GM19239 (cell line): ENCODE measurements around the gene DYNC2H1.
"Not testable (repeated sequence)": the region's sequence is repeated elsewhere in the genome, so short reads cannot be mapped to it uniquely, and the experiment has no call there.

Experiments
- DNase-seq: peaks from one replicate; pipeline ENCODE4 v3.0.0; 2011; ENCODE audit warnings: low spot score; ENCODE audit not compliant: insufficient read length
- FAIRE-seq: peaks from 2 replicates; lab custom pipeline; 2011; peaks lifted over from hg19 to GRCh38; lab: Jason Lieb, UNC

Gene DYNC2H1

DNA sequence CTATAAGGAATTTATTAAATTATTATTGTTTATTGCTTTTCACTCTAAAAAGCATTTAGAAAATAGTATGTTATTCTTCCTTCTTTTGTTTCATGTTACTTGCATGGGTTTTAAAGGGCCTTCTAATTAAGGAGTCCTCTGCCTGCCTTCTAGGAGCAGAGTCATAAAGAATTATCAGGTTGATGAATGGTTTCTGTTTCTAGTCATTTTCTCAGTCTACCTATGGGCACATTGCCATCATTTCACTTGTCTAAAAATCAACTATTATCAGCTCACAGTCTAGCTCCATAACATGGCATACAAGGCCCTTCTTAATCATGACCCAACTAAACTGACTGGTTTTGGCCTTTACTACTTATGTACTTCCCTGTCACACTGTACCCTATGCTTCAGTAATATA is 16.2 kb downstream of the DYNC2H1 start:
- FAIRE-seq (no peak), DNase-seq (no peak)

DNA sequence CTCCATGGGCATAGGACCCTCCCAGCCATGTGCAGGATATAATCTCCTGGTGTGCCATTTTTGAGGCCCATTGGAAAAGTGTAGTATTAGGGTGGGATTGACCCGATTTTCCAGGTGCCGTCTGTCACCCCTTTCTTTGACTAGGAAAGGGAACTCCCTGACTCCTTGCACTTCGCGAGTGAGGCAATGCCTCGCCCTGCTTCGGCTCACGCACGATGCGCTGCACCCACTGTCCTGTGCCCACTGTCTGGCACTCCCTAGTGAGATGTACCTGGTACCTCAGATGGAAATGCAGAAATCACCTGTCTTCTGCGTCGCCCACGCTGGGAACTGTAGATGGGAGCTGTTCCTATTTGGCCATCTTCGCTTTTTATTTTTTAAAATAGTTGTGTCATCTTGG is 32.8 kb downstream of the DYNC2H1 start:
- not testable (repeated sequence) for FAIRE-seq, DNase-seq

DNA sequence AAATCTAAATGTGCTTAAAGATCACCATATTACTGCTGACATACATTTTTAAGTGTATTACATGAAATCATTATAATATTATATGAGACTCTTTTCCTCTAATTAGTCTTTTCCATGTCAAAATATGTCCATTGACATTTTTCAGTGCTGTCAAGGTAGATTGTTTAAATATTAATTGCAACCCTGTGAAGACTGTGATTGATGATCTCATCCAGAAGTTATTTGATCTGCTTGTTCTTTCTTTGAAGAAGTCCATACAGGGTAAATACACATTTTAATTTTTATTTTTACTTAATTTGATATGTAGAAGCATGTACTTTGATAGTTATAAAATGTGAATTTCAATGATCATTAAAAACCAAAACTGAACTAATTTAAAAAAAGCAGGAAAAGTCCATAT is 38.4 kb downstream of the DYNC2H1 start:
- FAIRE-seq: no peak

GRCh38 chr11:103157542-103157941 is 48.3 kb downstream of the DYNC2H1 start:
- FAIRE-seq: no peak

More for the DNA sequence above, 38.4 kb downstream of the DYNC2H1 start:
- DNase-seq: no peak

DNA sequence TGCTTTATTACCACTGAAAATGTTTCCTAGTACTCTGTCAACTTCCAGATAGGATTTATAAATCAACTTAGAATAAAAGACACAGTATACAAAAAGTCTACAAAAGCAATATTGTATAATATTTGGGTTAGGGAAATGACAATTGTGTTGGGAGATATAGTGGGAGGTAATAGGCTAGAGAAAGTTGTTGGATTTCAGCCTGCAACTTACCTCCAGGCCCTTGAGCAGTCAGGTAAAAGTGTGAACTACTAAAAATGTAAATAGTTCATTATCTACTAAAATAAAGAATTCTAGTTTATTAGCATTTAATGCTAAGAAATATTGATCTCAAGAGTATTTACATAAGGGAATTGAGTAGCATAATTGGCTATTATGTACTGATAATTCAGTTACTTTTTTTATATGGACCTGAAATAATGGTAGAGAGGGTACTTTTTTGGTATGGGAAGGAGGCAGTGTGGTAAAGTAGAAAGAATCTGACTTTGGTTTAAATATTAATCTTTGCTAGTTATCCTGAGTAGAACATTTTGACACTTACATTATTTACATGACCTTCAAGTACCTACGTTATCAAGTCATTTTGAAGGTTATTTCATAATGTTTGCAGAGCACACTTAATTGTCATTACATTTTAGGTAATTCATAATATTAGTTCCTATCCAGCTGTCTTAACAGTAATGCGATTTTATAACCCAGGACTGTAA is 55.0 kb downstream of the DYNC2H1 start:
- FAIRE-seq: no peak
- DNase-seq: no peak

More at GRCh38 chr11:103157542-103157941, 48.3 kb downstream of the DYNC2H1 start:
- DNase-seq: no peak

DNA sequence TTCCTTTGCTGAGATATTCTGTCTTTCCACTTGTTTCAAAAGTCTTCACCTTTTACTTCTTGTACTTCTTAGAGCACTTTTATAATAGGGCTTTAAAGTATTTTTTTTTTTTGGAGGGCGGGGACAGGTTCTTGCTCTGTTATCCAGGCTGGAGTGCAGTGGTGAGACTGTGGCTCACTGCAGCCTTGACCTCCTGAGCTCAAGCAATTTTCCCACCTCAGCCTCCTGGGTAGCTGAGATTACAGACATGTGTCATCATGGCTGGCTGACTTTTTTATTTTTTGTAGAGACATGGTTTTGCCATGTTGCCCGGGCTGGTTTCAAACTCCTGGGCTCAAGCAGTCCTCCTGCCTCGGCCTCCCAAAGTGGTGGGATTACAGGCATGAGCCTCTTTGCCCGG is 57.9 kb downstream of the DYNC2H1 start:
- DNase-seq (no peak), FAIRE-seq (no peak)

- DNase-seq (no peak), FAIRE-seq (no peak)
These were observed 61.6 kb downstream of the DYNC2H1 start for GRCh38 chr11:103170865-103171264.

GRCh38 chr11:103175461-103176129 is 66.4 kb downstream of the DYNC2H1 start:
- DNase-seq: no peak

GRCh38 chr11:103183981-103184611 is 74.9 kb downstream of the DYNC2H1 start:
- no peak for FAIRE-seq

More at GRCh38 chr11:103175461-103176129, 66.4 kb downstream of the DYNC2H1 start:
- no peak for FAIRE-seq

GRCh38 chr11:103202048-103202651 is 92.9 kb downstream of the DYNC2H1 start:
- DNase-seq: peak; percentile 1
- no peak for FAIRE-seq

More at GRCh38 chr11:103183981-103184611, 74.9 kb downstream of the DYNC2H1 start:
- DNase-seq: no peak

DNA sequence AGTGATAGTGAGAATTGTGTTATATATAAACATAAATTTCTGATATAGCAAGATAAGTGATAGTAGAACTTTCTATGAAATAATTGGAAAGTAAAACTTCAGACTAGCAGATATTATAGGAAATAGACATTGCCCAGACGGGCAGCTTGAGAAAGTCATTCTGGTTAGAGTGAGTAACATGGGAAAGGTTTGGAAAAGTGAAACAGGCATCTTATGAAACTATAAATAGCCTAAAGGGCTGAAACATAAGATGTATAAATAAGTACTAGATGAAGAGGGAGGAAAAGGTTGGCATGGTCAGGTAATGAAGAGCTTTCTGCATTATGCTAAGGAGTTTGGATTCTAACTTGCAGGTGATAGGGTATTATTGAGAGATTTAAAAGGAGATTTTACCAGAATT is 101.3 kb downstream of the DYNC2H1 start:
- FAIRE-seq (no peak), DNase-seq (no peak)

DNA sequence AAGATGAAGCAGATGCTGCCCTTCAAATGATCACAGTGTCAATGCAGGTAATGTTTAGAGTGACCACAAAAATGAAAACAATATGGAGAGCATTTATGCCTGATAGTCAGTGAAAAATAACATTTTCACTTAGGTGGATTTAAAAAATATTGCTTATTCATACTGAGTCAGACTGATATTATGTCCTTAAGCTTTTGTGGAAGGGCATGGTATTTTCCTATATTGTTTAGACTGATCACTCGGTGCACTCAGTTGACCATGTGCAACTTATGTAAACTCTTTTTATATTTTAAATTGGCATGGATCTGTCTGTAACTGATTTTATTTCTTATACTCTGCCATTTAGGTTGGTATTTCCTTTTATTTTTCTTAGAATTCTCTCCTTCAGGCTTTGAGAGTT is 106.6 kb downstream of the DYNC2H1 start:
- no peak for FAIRE-seq
- DNase-seq: no peak

DNA sequence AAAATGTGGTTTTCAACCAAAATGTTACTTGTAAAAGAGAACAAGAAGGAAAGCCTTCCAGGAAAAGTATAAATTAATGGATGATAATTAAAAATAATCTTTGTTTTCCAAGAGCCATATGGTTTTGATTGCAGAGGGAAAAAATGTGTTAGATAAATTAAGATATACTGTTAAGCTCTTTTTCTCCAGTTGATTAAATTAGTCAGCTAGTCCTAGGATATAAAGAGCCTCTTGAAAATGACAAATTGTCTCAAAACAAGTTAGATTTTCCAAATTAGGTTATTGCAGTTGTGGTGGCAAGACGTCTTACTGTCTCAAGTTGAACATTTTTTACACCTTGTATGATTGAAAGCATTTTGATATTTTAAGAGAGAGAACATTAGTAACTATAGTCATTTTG is 110.9 kb downstream of the DYNC2H1 start:
- no peak for DNase-seq
- FAIRE-seq: no peak

DNA sequence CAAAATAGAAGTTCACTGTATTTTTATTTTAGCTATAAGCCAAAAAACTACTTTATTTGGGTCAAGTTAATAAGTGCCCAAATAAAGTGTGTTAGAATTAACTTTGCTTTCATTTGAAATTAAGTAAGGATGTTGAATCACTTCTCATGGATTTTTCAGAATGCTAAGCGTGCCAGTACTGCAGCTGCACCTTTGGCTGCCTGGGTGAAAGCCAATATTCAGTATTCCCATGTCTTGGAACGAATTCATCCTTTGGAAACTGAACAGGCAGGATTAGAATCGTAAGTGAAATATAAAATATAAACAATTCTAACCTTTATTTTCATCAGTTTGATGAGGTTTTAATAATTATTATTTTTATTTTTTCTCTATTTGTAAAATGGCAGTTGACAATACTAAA is 113.6 kb downstream of the DYNC2H1 start:
- no peak for DNase-seq
- no peak for FAIRE-seq

DNA sequence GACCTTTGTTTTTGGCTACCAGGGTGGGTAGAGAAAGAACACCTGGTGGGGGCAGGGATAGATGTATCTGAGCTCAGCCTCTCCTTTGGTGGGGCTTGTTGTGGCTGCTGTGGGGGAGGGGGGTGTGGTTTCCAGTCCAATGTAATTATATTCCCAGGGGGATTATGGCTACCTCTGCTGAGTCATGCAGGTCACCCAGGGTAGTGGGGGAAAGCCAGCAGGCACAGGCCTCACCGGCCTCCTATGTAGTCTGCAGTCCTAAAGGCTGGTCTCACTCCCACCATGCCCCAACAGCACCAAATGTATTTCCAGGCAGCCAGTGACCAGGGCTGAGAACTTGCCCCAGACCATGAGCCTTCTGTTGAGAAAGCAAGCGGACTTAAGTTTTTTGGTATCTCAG is 119.6 kb downstream of the DYNC2H1 start:
- DNase-seq: no peak
- FAIRE-seq: no peak

- FAIRE-seq (no peak), DNase-seq (no peak)
These were observed 125.7 kb downstream of the DYNC2H1 start for GRCh38 chr11:103234974-103235373.

- no peak for FAIRE-seq
- no peak for DNase-seq
These were observed 132.3 kb downstream of the DYNC2H1 start for GRCh38 chr11:103241574-103241973.

GRCh38 chr11:103254123-103254522 is 144.9 kb downstream of the DYNC2H1 start:
- FAIRE-seq (no peak), DNase-seq (no peak)

GRCh38 chr11:103257360-103257759 is 148.1 kb downstream of the DYNC2H1 start:
- FAIRE-seq (no peak), DNase-seq (no peak)

DNA sequence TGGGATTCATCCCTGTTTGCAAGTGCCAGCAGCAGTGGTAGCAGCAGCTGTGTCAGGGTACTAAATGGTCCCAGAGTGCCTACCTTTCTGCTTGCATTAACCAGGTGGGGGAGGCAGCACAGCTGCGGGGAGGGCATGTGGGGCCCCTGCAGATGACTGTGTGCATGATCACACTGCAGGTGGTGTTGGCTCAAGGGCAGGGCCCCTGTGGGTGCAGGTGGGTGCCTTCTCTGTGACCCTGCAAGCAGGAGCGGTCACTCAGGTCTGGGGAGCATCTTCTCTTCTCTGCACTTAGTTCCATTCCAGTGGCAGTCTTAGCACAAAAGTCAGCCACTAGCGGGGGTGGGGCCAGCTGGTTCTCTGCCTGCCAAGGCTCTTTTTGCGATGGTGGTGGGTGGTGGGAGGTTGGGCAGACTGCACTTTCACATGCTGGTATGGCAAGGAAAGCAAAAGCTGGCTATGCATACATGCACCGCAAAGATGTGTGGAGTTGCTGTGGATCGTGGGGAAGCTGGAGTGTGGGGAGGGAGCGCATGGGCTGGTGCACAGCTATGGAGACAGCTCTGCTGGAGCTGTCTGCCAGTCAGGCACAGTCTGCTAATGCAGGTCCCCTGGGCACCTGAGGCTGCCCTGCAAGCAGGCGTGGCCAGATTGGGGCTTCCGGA is 157.1 kb downstream of the DYNC2H1 start:
- DNase-seq: no peak
- no peak for FAIRE-seq
